ENCODE data around the gene TENM4. TPM values are rescaled to one million over a fixed set of nuclear protein-coding genes. Genes with fewer than 3 reads are reported as not detected.

TENM4 gene
- polyA plus RNA-seq, 1 of the 3 experiments (the other 2 are of a cell fraction) = 16.7 TPM

- TF ChIP-seq PBX3 (IDR thresholded peaks at IDR 0.05) = 0 out of 2 replicates have a peak, but pooled peaks have one; percentile 11
- no peak for TF ChIP-seq TAF1 (IDR thresholded peaks at IDR 0.05; ENCODE audit: borderline replicate concordance, low read depth, low read length)
- peak; percentile 58 for TF ChIP-seq CHD2 (IDR thresholded peaks at IDR 0.05; ENCODE audit: low read length, partially characterized antibody)
- TF ChIP-seq EZH2phosphoT487 (IDR thresholded peaks at IDR 0.05; ENCODE audit: borderline replicate concordance, low read depth) = no peak
- peak in 1 of 2 experiments; percentile 88; a peak in 2 of 4 replicates for TF ChIP-seq EP300 (IDR thresholded peaks at IDR 0.05; ENCODE audit: borderline replicate concordance in 1 of 2, low read depth in 1 of 2, low read length in 1 of 2)
- TF ChIP-seq IRF3 (IDR thresholded peaks at IDR 0.05; ENCODE audit: low read depth, low read length) = no peak
- no peak for TF ChIP-seq CTCF (IDR thresholded peaks at IDR 0.05)
- TF ChIP-seq RCOR1 (IDR thresholded peaks at IDR 0.05; ENCODE audit: low read length) = no peak
- TF ChIP-seq REST (IDR thresholded peaks at IDR 0.05; ENCODE audit: low read depth, low read length) = no peak
- peak; percentile 46 for TF ChIP-seq RAD21 (IDR thresholded peaks at IDR 0.05; ENCODE audit: low read length)
- no peak; the same call in 1 of the 2 replicates for TF ChIP-seq MXI1 (IDR thresholded peaks at IDR 0.05; ENCODE audit: low read depth, low read length)
- TF ChIP-seq TCF12 (IDR thresholded peaks at IDR 0.05) = 0 out of 2 replicates have a peak, but pooled peaks have one; percentile 12
- no peak for TF ChIP-seq FOXJ3 (CRISPR knock-in tag; IDR thresholded peaks at IDR 0.05)
- no peak; the same call in none of the 2 replicates for TF ChIP-seq GATA2 (CRISPR knock-in tag; IDR thresholded peaks at IDR 0.05)
- no peak for TF ChIP-seq FOSL2 (IDR thresholded peaks at IDR 0.05; ENCODE audit: borderline replicate concordance, low read depth)
- ChIA-PET CTCF (interaction anchor here (0.6 to 1.9 kb wide), 9 partner anchors 11 to 1596 kb away, joined by 3 to 5 read pairs (median 3); no protein-coding TSS in a partner anchor), POLR2A (interaction anchor here (0.6 to 1.5 kb wide), 6 partner anchors 10 to 257 kb away, joined by 3 to 7 read pairs (median 4); no protein-coding TSS in a partner anchor)
Measured at GRCh38 chr11:79045018-79045799, 395.6 kb downstream of the TENM4 start.

More at GRCh38 chr11:79045018-79045799, 395.6 kb downstream of the TENM4 start:
- Histone ChIP-seq H3K9me2 (no peaks in the 10 kb centered on the region), H3F3A (replicated peaks; ENCODE audit: insufficient read depth) (no peaks in the 10 kb centered on the region), H3K4me1 (ENCODE audit: control insufficient read depth in 1 of 2, insufficient read depth in 2 of 2, low read depth in 1 of 2, low read length in 1 of 2) (peaks cover 11 to 51% of the 10 kb centered on the region in 2 experiments; a peak in 3 of 4 replicates), H3K4me2 (no peak overlapping the region), H4K20me1 (ENCODE audit: insufficient read depth) (no peaks in the 10 kb centered on the region), H3K9ac (no peak overlapping the region), H3K4me3 (ENCODE audit: low read depth in 2 of 2, low read length in 1 of 2) (no peak overlapping the region), H3K27me3 (ENCODE audit: insufficient read depth) (no peaks in the 10 kb centered on the region), H3K9me3 (no peaks in the 10 kb centered on the region), H2AFZ (ENCODE audit: low read depth) (no peak overlapping the region), H3K36me3 (replicated peaks in 1 of 2; ENCODE audit: control insufficient read depth in 1 of 2, insufficient read depth in 2 of 2, low read length in 1 of 2) (no peaks in the 10 kb centered on the region), H3K27ac (ENCODE audit: low read depth in 2 of 2, low read length in 1 of 2) (peak overlapping the region in 1 of 2 experiments; percentile 96; a peak in 2 of 4 replicates), H3K79me2 (ENCODE audit: insufficient read depth) (no peaks in the 10 kb centered on the region)
- 69% methylated on average over 10 of the region's 10 CpGs for WGBS (ENCODE audit: low lambda C conversion rate)
- DNase-seq = peak; percentile 61

All from SK-N-SH (cell line).